ENCODE data around the gene GID8. TPM values are rescaled to one million over a fixed set of nuclear protein-coding genes. Genes with fewer than 3 reads are reported as not detected.
A peak's percentile ranks its signal among the peaks of the same experiment; 100 is the strongest.
"Not testable (repeated sequence)": the region's sequence is repeated elsewhere in the genome, so short reads cannot be mapped to it uniquely, and the experiment has no call there.

The GID8 gene
- total RNA-seq, 4 donors from 2014 or later, result 23.2 to 34.8 (median 27.9) TPM

GRCh38 chr20:62923059-62923668, 14.8 kb upstream of the GID8 start:
- Histone ChIP-seq H3K27ac (peak overlapping the region in 3 of 4 donors; percentile 95 to 99 (median 95)), H3K4me3 (peak overlapping the region in 1 of 2 donors; percentile 4), H3K4me1 (peaks cover 2 to 87% (median 77%) of the 10 kb centered on the region in 3 donors)
- 59 to 60% methylated on average over 9 to 13 of the region's 17 CpGs for WGBS, 2 donors (ENCODE audit: low coverage in 1 of 2)
- not testable (repeated sequence) for H3K9me3 ChIP-seq, H3K36me3 ChIP-seq, ATAC-seq, H3K27me3 ChIP-seq
- TF ChIP-seq POLR2AphosphoS5 (IDR thresholded peaks at IDR 0.05), result peak; percentile 25

- WGBS, 2 donors (ENCODE audit: low coverage in 1 of 2), result 43 to 48% methylated on average over 6 to 7 of the region's 7 CpGs
- H3K36me3 ChIP-seq, result no peaks in the 10 kb centered on the region
- peak overlapping the region in 1 of 2 donors; percentile 97 for H3K4me3 ChIP-seq
- ATAC-seq, result no peak
- H3K4me1 ChIP-seq, result peaks cover under 1 to 87% (median 74%) of the 10 kb centered on the region in 3 donors
- no peaks in the 10 kb centered on the region for H3K27me3 ChIP-seq
- no peak for TF ChIP-seq POLR2AphosphoS5 (IDR thresholded peaks at IDR 0.05)
- no peak for TF ChIP-seq POLR2A (IDR thresholded peaks at IDR 0.05)
- TF ChIP-seq CTCF (IDR thresholded peaks at IDR 0.05), result no peak
- TF ChIP-seq EP300 (IDR thresholded peaks at IDR 0.05), result no peak
- H3K27ac ChIP-seq, result peak overlapping the region in 3 of 4 donors; percentile 95 to 99 (median 95)
- H3K9me3 ChIP-seq, result no peaks in the 10 kb centered on the region
These were observed 14.1 kb upstream of the GID8 start for GRCh38 chr20:62923669-62924441.

GRCh38 chr20:62924442-62925075, 13.4 kb upstream of the GID8 start:
- Histone ChIP-seq H3K4me1 (peaks cover 0 to 87% (median 69%) of the 10 kb centered on the region in 3 donors), H3K9me3 (no peaks in the 10 kb centered on the region), H3K4me3 (peak overlapping the region; percentile 91 to 97), H3K36me3 (no peaks in the 10 kb centered on the region), H3K27me3 (no peaks in the 10 kb centered on the region), H3K27ac (peak overlapping the region; percentile 72 to 99 (median 95))
- no peak for ATAC-seq
- 18 to 29% methylated on average over 4 to 11 of the region's 12 CpGs for WGBS, 2 donors (ENCODE audit: low coverage in 1 of 2)
- TF ChIP-seq POLR2A (IDR thresholded peaks at IDR 0.05) (no peak), CTCF (IDR thresholded peaks at IDR 0.05) (no peak), POLR2AphosphoS5 (IDR thresholded peaks at IDR 0.05) (no peak), EP300 (IDR thresholded peaks at IDR 0.05) (no peak)

GRCh38 chr20:62925076-62925419, 12.9 kb upstream of the GID8 start:
- Histone ChIP-seq H3K27ac (peak overlapping the region; percentile 72 to 99 (median 95)), H3K27me3 (no peaks in the 10 kb centered on the region), H3K36me3 (no peaks in the 10 kb centered on the region), H3K4me3 (peak overlapping the region; percentile 91 to 97), H3K4me1 (peaks cover 0 to 87% (median 69%) of the 10 kb centered on the region in 3 donors), H3K9me3 (no peaks in the 10 kb centered on the region)
- 0 to 3% methylated on average over 3 to 4 of the region's 4 CpGs for WGBS, 2 donors (ENCODE audit: low coverage in 1 of 2)
- ATAC-seq, result no peak
- TF ChIP-seq POLR2AphosphoS5 (IDR thresholded peaks at IDR 0.05), result no peak

GRCh38 chr20:62925420-62926228, 12.3 kb upstream of the GID8 start:
- no peak for ATAC-seq
- WGBS, 2 donors (ENCODE audit: low coverage in 1 of 2), result 0 to 1% methylated on average over 5 to 8 of the region's 63 CpGs
- Histone ChIP-seq H3K9me3 (no peaks in the 10 kb centered on the region), H3K4me1 (peaks cover 0 to 87% (median 65%) of the 10 kb centered on the region in 3 donors), H3K4me3 (peak overlapping the region; percentile 91 to 97), H3K27ac (peak overlapping the region; percentile 72 to 99 (median 95)), H3K27me3 (no peaks in the 10 kb centered on the region), H3K36me3 (no peaks in the 10 kb centered on the region)
- no peak for TF ChIP-seq POLR2AphosphoS5 (IDR thresholded peaks at IDR 0.05)
- no peak for TF ChIP-seq POLR2A (IDR thresholded peaks at IDR 0.05)
- TF ChIP-seq CTCF (IDR thresholded peaks at IDR 0.05), result no peak
- TF ChIP-seq EP300 (IDR thresholded peaks at IDR 0.05), result no peak
